Measurements from ENCODE around the gene MAN2A1.

The MAN2A1 gene

DNA sequence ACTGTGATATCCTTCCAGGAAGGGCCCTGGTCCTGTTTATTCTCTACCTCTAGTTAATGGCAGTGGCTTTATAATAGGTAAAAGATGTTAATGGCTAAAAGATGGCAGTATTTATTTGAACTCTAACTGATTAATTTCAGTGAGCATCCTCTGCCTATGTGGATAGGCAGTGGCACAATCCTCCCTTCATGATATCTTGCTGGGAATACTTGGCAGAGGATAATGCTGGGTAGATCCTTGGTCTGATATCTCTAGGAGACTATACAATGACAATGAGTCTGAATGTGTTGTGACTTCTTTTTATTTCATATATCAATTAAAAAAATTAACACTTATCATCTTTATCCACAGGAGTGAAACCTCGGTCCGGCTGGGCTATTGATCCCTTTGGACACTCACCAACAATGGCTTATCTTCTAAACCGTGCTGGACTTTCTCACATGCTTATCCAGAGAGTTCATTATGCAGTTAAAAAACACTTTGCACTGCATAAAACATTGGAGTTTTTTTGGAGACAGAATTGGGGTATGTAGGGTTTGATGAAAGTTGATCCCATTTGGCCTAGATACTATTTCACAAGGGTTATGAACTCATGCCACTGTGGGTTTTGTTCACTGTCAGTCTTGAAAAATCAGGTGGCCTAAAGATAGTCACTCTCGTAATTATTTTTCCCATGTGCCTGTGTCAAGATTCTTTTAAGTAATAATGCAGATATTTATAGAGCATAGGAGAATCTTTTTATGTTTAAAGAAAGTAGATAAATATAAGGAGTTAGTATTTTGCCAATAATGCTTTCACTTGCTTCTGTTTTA lies 77.7 kb downstream of the MAN2A1 start:
- H3K4me3 ChIP-seq (ENCODE audit: low read depth, low read length), result no peak overlapping the region
- DNase-seq (ENCODE audit: low read depth, low spot score), result no peak
- TF ChIP-seq CTCF (IDR thresholded peaks at IDR 0.05; ENCODE audit: insufficient read depth, low read length, missing control alignments), result no peak
- POLR2A ChIA-PET, result no interaction called here
- CTCF ChIA-PET, result no interaction called here

- no peak for TF ChIP-seq CTCF (IDR thresholded peaks at IDR 0.05; ENCODE audit: insufficient read depth, low read length, missing control alignments)
- no peak for DNase-seq (ENCODE audit: low read depth, low spot score)
- CTCF ChIA-PET, result no interaction called here
- no peak overlapping the region for H3K4me3 ChIP-seq (ENCODE audit: low read depth, low read length)
- POLR2A ChIA-PET, result no interaction called here
These were observed 78.3 kb downstream of the MAN2A1 start for GRCh38 chr5:109767997-109768396.

GRCh38 chr5:109769597-109770291 lies 80.0 kb downstream of the MAN2A1 start:
- H3K4me3 ChIP-seq (ENCODE audit: low read depth, low read length), result no peak overlapping the region
- POLR2A ChIA-PET, result no interaction called here
- no peak for DNase-seq (ENCODE audit: low read depth, low spot score)
- no peak for TF ChIP-seq CTCF (IDR thresholded peaks at IDR 0.05; ENCODE audit: insufficient read depth, low read length, missing control alignments)
- CTCF ChIA-PET, result no interaction called here

DNA sequence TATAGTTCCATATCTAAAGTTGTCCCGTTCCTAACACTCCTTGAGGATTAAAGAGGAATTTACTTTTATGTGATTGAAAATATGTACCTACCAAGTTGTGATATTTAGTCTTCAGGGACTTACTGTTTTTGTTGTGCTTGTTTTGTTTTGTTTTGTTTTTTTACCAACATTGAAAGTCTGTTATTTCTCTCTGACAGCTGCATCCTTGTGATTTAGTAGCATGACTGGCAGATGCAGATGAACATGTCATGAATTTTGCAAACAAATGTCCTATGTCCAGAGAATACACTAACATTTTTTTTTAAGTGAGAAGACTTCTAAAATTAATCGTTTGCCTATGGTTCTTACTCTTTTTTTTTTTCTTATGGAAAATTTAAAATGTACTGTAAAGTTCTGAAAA lies 85.4 kb downstream of the MAN2A1 start:
- ChIA-PET POLR2A (no interaction called here), CTCF (no interaction called here)
- no peak overlapping the region for H3K4me3 ChIP-seq (ENCODE audit: low read depth, low read length)
- DNase-seq (ENCODE audit: low read depth, low spot score), result no peak
- no peak for TF ChIP-seq CTCF (IDR thresholded peaks at IDR 0.05; ENCODE audit: insufficient read depth, low read length, missing control alignments)

DNA sequence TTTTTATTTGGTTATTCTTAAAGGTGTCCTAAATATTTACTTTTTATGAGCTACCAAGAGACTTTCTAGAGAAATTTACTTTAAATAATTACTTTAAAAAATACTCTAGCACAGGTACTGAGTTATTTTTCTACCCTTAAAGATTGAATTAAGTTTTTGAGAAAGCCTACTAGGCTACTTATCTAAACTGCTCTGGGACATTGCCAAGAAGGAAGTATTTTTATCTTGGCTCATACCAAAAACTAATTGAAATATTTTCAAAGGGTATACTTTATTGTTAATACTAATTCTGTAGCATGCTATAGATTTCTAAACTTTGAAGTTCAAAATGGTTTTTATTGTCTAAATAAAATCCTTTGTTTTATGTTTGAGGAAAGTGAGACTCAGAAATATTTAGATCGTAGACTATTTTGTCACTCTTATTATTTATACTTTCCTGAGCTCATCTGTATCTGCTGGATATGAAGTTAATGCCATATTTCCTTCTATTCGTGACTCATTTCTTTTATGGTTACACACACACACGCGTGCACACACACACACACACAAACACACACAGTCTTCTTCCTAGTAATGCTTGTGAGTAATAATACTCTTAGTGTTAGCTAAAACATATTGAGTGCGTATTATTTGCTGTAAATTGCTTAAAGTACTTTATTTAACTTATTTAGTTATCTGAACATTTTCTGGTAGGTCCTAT lies 89.5 kb downstream of the MAN2A1 start:
- no peak for DNase-seq (ENCODE audit: low read depth, low spot score)
- CTCF ChIA-PET, result interaction anchor here (0.6 kb wide), 1 partner anchor 89 kb away, joined by 3 read pairs; the partner anchor contains the start of gene MAN2A1
- no peak overlapping the region for H3K4me3 ChIP-seq (ENCODE audit: low read depth, low read length)
- TF ChIP-seq CTCF (IDR thresholded peaks at IDR 0.05; ENCODE audit: insufficient read depth, low read length, missing control alignments), result no peak
- POLR2A ChIA-PET, result no interaction called here

DNA sequence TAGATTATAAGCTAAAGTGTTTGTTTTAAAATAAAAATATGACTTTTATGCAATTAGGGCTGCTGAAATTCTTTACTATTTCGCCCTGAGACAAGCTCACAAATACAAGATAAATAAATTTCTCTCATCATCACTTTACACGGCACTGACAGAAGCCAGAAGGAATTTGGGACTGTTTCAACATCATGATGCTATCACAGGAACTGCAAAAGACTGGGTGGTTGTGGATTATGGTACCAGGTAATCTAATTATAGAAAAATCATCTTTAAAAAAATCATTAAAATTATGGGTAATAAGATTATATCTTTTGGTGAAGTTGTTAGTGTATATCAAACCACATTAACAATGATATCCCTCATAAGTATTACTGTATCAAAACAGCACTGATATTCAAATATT lies 95.0 kb downstream of the MAN2A1 start:
- CTCF ChIA-PET, result interaction anchor here (0.9 kb wide), 1 partner anchor 32 kb away, joined by 3 read pairs; no protein-coding TSS in a partner anchor
- no peak for DNase-seq (ENCODE audit: low read depth, low spot score)
- POLR2A ChIA-PET, result no interaction called here
- no peak overlapping the region for H3K4me3 ChIP-seq (ENCODE audit: low read depth, low read length)
- TF ChIP-seq CTCF (IDR thresholded peaks at IDR 0.05; ENCODE audit: insufficient read depth, low read length, missing control alignments), result no peak

Measured in AG04449 (cell line).